HepG2 (cell line): Measurements from ENCODE around the gene STUB1. TPM values are rescaled to one million over a fixed set of nuclear protein-coding genes. Genes with fewer than 3 reads are reported as not detected.

Source experiments
- ARNT ChIP-seq: fragments of 450-650 bp; IDR thresholded peaks from 2 replicates; pipeline ENCODE4 v1.6.1; 2017
- BORCS8-MEF2B ChIP-seq: sonication (generic); formaldehyde crosslinking; IDR thresholded peaks from 2 replicates; pipeline ENCODE4 v1.8.0; 2022; ENCODE audit warnings: mild to moderate bottlenecking, missing genetic modification reagents
- CHD2 ChIP-seq: IDR thresholded peaks from 2 replicates; pipeline ENCODE4 v1.6.1; 2011; ENCODE audit warnings: low read depth, low read length, improper control_type of control experiment
- EHMT2 ChIP-seq: fragments of 200-600 bp; sonication (generic); IDR thresholded peaks from 2 replicates; pipeline ENCODE4 v1.7.0; 2017; ENCODE audit warnings: antibody characterized with exemption, low read depth, low read length, borderline replicate concordance
- FOXK1 ChIP-seq: sonication (generic); formaldehyde crosslinking; IDR thresholded peaks from 2 replicates; pipeline ENCODE4 v1.4.0; 2020; ENCODE audit warnings: low read depth, missing genetic modification reagents, borderline replicate concordance
- HMGA1 ChIP-seq: sonication (generic); formaldehyde crosslinking; conservative IDR thresholded peaks from 2 replicates; pipeline ENCODE4 v1.4.0; 2020; ENCODE audit warnings: missing genetic modification reagents
- KLF16 ChIP-seq, 2 experiments: sonication (generic) in 1 of 2; formaldehyde crosslinking in 1 of 2; IDR thresholded peaks; 2 replicates each; pipeline versions ENCODE4 v1.6.1 to v1.8.0; 2016 to 2023; ENCODE audit warnings: missing genetic modification reagents in 2 of 2, missing compliant biosample characterization in 1 of 2
- MED1 ChIP-seq: sonication (generic); formaldehyde crosslinking; IDR thresholded peaks from 2 replicates; pipeline ENCODE4 v1.4.0; 2020; ENCODE audit warnings: missing genetic modification reagents
- MTF2 ChIP-seq: sonication (generic); formaldehyde crosslinking; IDR thresholded peaks from 2 replicates; pipeline ENCODE4 v1.5.0; 2020; ENCODE audit warnings: missing genetic modification reagents, borderline replicate concordance
- NAIF1 ChIP-seq: sonication (generic); formaldehyde crosslinking; IDR thresholded peaks from 2 replicates; pipeline ENCODE4 v1.5.0; 2020; ENCODE audit warnings: mild to moderate bottlenecking, missing genetic modification reagents, borderline replicate concordance
- NFE2L2 ChIP-seq: fragments of 150-350 bp; IDR thresholded peaks from 2 replicates; pipeline ENCODE4 v1.6.1; 2014; ENCODE audit warnings: low read length
- NFYB ChIP-seq: sonication (generic); formaldehyde crosslinking; IDR thresholded peaks from 2 replicates; pipeline ENCODE4 v1.4.0; 2020; ENCODE audit warnings: missing genetic modification reagents
- PAXIP1 ChIP-seq: sonication (generic); formaldehyde crosslinking; conservative IDR thresholded peaks from 2 replicates; pipeline ENCODE4 v1.4.0; 2020; ENCODE audit warnings: mild to moderate bottlenecking, missing genetic modification reagents, moderate library complexity
- SMC3 ChIP-seq: IDR thresholded peaks from 2 replicates; pipeline ENCODE4 v1.6.1; 2011; ENCODE audit warnings: low read length, improper control_type of control experiment
- SMYD3 ChIP-seq: sonication (generic); formaldehyde crosslinking; IDR thresholded peaks from 2 replicates; pipeline ENCODE4 v1.8.1; 2023; ENCODE audit warnings: mild to moderate bottlenecking, missing genetic modification reagents
- SP2 ChIP-seq: sonication (generic); formaldehyde crosslinking; IDR thresholded peaks from 2 replicates; pipeline ENCODE4 v1.5.1; 2020; ENCODE audit warnings: mild to moderate bottlenecking, missing genetic modification reagents
- SRSF1 ChIP-seq: fragments of 200-400 bp; formaldehyde crosslinking; optimal IDR thresholded peaks from 2 replicates; pipeline ENCODE3; 2017; ENCODE audit warnings: mild to moderate bottlenecking, low read depth, low read length, moderate library complexity
- TAF1 ChIP-seq: sonication (generic); formaldehyde crosslinking; IDR thresholded peaks from 2 replicates; pipeline ENCODE4 v1.4.0; 2020; ENCODE audit warnings: missing genetic modification reagents
- TCF12 ChIP-seq, 2 experiments: fragments of 450-650 bp in 1 of 2; sonication (generic) in 1 of 2; formaldehyde crosslinking in 1 of 2; IDR thresholded peaks; 2 replicates each; pipeline versions ENCODE4 v1.6.1 to v1.8.0; 2017 to 2022; ENCODE audit warnings: antibody characterized with exemption in 1 of 2, mild to moderate bottlenecking in 1 of 2, missing genetic modification reagents in 1 of 2, moderate library complexity in 1 of 2
- THYN1 ChIP-seq: sonication (generic); formaldehyde crosslinking; IDR thresholded peaks from 2 replicates; pipeline ENCODE4 v1.8.1; 2023; ENCODE audit warnings: low read depth, mild to moderate bottlenecking, moderate library complexity, missing genetic modification reagents, borderline replicate concordance
- U2AF2 ChIP-seq: fragments of 200-400 bp; formaldehyde crosslinking; IDR thresholded peaks from 2 replicates; pipeline ENCODE4 v1.6.1; 2017; ENCODE audit warnings: low read depth, mild to moderate bottlenecking, low read length
- ZEB1 ChIP-seq: IDR thresholded peaks from 2 replicates; pipeline ENCODE4 v1.6.1; 2012; ENCODE audit warnings: mild to moderate bottlenecking, low read depth, inconsistent platforms; ENCODE audit not compliant: insufficient replicate concordance
- ZNF383 ChIP-seq: sonication (generic); formaldehyde crosslinking; IDR thresholded peaks from 2 replicates; pipeline ENCODE4 v1.4.0; 2020; ENCODE audit warnings: missing genetic modification reagents, mild to moderate bottlenecking, borderline replicate concordance
- ZNF468 ChIP-seq: sonication (generic); formaldehyde crosslinking; IDR thresholded peaks from 2 replicates; pipeline ENCODE4 v1.8.0; 2022; ENCODE audit warnings: mild to moderate bottlenecking, moderate library complexity, missing genetic modification reagents
- ZNF556 ChIP-seq: sonication (generic); formaldehyde crosslinking; IDR thresholded peaks from 2 replicates; pipeline ENCODE4 v1.4.0; 2020; ENCODE audit warnings: mild to moderate bottlenecking, missing genetic modification reagents, borderline replicate concordance
- ZNF577 ChIP-seq: sonication (generic); formaldehyde crosslinking; IDR thresholded peaks from 2 replicates; pipeline ENCODE4 v1.4.0; 2020; ENCODE audit warnings: mild to moderate bottlenecking, low read depth, missing genetic modification reagents, borderline replicate concordance
- ZNF580 ChIP-seq: IDR thresholded peaks from 2 replicates; pipeline ENCODE4 v1.6.1; 2016; ENCODE audit warnings: low read depth, borderline replicate concordance
- ZNF644 ChIP-seq: IDR thresholded peaks from 2 replicates; pipeline ENCODE4 v1.6.1; 2016; ENCODE audit warnings: low read depth
- polyA plus RNA-seq, 8 experiments: library from polyadenylated mRNA; depleted of rRNA in 3 of 8; stranded (reverse) in 7 of 8; unstranded in 1 of 8; fragments of >200 nt; fragmentation: Illumina TruSeq in 4 of 8; extraction: Trizol in 4 of 8; gene quantifications; 2 replicates each; pipeline versions ENCODE4 v1.2.1 to v1.2.3, GENCODE V29; 2011 to 2016; ENCODE audit warnings: low read depth in 4 of 8, missing spikeins in 1 of 8, mixed read lengths in 1 of 8; ENCODE audit not compliant: insufficient read depth in 1 of 8
- total RNA-seq, 5 experiments: library from RNA; depleted of rRNA; stranded (reverse); fragments of >200 nt; fragmentation: Illumina TruSeq; extraction: Trizol; gene quantifications; 2 replicates each; pipeline ENCODE4 v1.2.3, GENCODE V29; 2016; ENCODE audit warnings: low read depth in 1 of 5

The STUB1 gene
- total and polyA plus RNA-seq, 2 of the 13 experiments (the other 11 are each of a cell fraction or from before 2014, with no cell fraction given), result 52.9 to 78.2 TPM

- TF ChIP-seq SP2 (CRISPR knock-in tag) (no peak), HMGA1 (no peak), SMC3 (no peak), NFE2L2 (no peak), ZNF644 (CRISPR knock-in tag) (no peak), SMYD3 (CRISPR knock-in tag) (no peak), PAXIP1 (CRISPR knock-in tag) (no peak), ZNF468 (no peak), KLF16 (CRISPR knock-in tag; IDR thresholded peaks at IDR 0.05) (peak in 1 of 2 experiments; percentile 75; a peak in 2 of 4 replicates), FOXK1 (CRISPR knock-in tag) (no peak), U2AF2 (no peak), TAF1 (no peak), EHMT2 (peak; percentile 77), ZNF580 (CRISPR knock-in tag) (0 out of 2 replicates have a peak, but pooled peaks have one; percentile 27), SRSF1 (no peak), ZNF556 (0 out of 2 replicates have a peak, but pooled peaks have one; percentile 61), NAIF1 (no peak), BORCS8-MEF2B (CRISPR knock-in tag) (peak; percentile 94), CHD2 (no peak), ZNF577 (CRISPR knock-in tag) (no peak), MED1 (CRISPR knock-in tag) (peak; percentile 45; the same call in 1 of the 2 replicates), NFYB (CRISPR knock-in tag) (no peak), ZEB1 (no peak), ARNT (no peak), ZNF383 (CRISPR knock-in tag) (no peak), MTF2 (CRISPR knock-in tag) (peak; percentile 44; the same call in 1 of the 2 replicates), THYN1 (no peak), TCF12 (IDR thresholded peaks at IDR 0.05) (no peak), TCF12 (CRISPR knock-in tag; IDR thresholded peaks at IDR 0.05) (no peak)
Observed at GRCh38 chr16:700684-701584, 20.7 kb downstream of the STUB1 start (continued).
